D721Med (cell line): Measurements from ENCODE around the gene FAH.

Experiments
- DNase-seq: peaks from one replicate; pipeline ENCODE4 v3.0.0; 2011; ENCODE audit warnings: low spot score; ENCODE audit not compliant: insufficient read length
- FAIRE-seq: peaks from 2 replicates; lab custom pipeline; 2011; peaks lifted over from hg19 to GRCh38; lab: Jason Lieb, UNC
- CTCF ChIP-seq: IDR thresholded peaks from 2 replicates; pipeline ENCODE4 v1.5.1; 2012; ENCODE audit warnings: mild to moderate bottlenecking, control low read depth; ENCODE audit not compliant: insufficient read depth; ENCODE audit errors: missing control alignments

The FAH gene

GRCh38 chr15:80194186-80194585 lies 41.4 kb downstream of the FAH start:
- FAIRE-seq: no peak
- TF ChIP-seq CTCF: no peak
- DNase-seq: no peak

GRCh38 chr15:80194914-80195313 lies 42.1 kb downstream of the FAH start:
- FAIRE-seq (no peak), DNase-seq (no peak)
- TF ChIP-seq CTCF: no peak

- no peak for FAIRE-seq
- no peak for TF ChIP-seq CTCF
These were observed 46.6 kb downstream of the FAH start for GRCh38 chr15:80199366-80199765.

GRCh38 chr15:80199869-80200268 lies 47.1 kb downstream of the FAH start:
- FAIRE-seq (no peak), DNase-seq (no peak)
- TF ChIP-seq CTCF: no peak

More at GRCh38 chr15:80199366-80199765, 46.6 kb downstream of the FAH start:
- DNase-seq: no peak

GRCh38 chr15:80201256-80202015 lies 48.6 kb downstream of the FAH start:
- FAIRE-seq: no peak
- DNase-seq: no peak
- TF ChIP-seq CTCF: no peak

GRCh38 chr15:80202016-80202315 lies 49.2 kb downstream of the FAH start:
- no peak for TF ChIP-seq CTCF
- FAIRE-seq: no peak
- no peak for DNase-seq

GRCh38 chr15:80202641-80203360 lies 50.0 kb downstream of the FAH start:
- DNase-seq (no peak), FAIRE-seq (no peak)
- TF ChIP-seq CTCF: no peak
